GM21576 (cell line): Measurements from ENCODE around the gene GRB10.

ENCODE experiments used
- ATAC-seq: cut with Tn5 transposase; IDR thresholded peaks from one replicate; pipeline ENCODE4 v1.9.1; 2021; ENCODE audit warnings: mild to moderate bottlenecking, moderate library complexity; ENCODE audit not compliant: unreplicated experiment

Gene GRB10

GRCh38 chr7:50782375-50783208, at the start of gene GRB10:
GRB10 (minus strand) TSS chr7:50782896; CDS start chr7:50732322, 50,574 bp downstream.
- no peak for ATAC-seq

GRCh38 chr7:50828801-50829200, 46.1 kb upstream of the GRB10 start:
- no peak for ATAC-seq

DNA sequence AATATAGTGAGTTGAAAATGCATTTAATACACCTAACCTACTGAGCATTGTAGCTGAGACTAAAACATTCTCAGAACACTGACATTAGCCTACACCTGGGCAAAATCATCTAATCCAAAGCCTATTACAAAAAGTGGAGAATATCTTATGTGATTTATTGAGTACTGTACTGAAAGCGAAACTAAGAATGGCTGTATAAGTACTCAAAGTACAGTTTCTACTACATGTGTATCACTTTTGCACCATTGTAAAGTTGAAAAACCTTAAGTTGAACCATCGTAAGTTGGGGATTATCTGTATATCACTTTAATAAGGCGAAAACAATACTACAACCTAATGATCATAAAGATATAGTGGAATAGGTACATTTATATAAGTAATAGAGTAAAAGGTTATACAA, 45.4 kb upstream of the GRB10 start:
- ATAC-seq: no peak

- ATAC-seq: no peak
These were observed 44.6 kb upstream of the GRB10 start for GRCh38 chr7:50827281-50827680.

DNA sequence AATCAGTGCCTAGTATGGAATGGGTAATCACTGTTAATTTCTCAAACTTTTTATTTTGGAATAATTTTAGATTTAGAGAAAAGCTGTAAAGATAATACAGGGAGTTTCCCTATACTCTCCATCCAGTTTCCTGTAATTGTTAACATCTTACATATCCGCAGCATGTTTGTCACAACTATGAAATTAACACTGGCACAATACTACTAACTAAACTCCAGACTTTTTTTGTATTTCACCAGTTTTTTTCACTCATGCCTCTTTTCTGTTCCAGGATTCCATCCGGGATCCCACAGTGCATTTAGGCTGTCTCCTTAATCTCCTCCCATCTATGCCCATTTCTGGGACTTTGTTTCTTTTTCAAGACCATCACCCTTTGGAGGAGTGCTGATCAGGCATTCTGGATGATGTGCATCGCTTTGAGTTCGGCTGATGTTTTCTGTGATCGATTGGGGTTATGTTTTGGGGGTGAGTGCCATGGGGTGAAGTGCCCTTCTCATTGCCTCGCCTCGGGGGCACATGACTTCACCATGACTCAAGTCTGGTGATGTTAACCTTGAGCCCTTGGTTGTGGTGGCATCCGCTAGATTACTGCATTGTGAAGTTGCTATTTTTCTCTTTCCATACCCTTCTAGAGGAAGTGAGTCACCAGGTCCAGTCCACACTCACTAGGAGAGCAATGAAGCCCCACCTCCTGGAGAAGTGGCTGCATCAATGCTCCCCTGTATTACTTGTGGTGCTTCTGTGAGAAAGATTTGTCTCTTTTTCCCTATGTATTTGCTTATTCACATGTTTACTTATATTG, 43.9 kb upstream of the GRB10 start:
- ATAC-seq: no peak

- ATAC-seq: no peak
These were observed 42.8 kb upstream of the GRB10 start for GRCh38 chr7:50825465-50825864.

DNA sequence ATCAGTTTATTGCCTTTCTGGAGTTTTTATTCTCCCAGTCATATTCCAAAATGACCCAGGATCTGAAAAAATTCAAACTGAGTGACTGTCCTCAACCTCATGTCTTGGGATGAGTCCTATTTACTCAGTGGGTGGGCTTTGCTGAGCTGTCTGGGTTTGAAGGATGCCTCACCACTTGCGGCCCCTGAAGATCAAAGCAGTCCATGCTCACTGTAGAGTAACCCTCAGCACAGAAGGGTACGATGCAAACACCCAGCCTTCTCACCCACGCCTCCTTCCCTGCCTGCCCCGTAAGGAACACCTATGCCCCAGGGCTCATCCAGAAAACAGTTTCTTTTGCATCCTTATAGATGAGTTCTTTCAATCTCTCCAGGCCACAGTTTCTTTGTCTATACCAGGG, 42.2 kb upstream of the GRB10 start:
- ATAC-seq: no peak

DNA sequence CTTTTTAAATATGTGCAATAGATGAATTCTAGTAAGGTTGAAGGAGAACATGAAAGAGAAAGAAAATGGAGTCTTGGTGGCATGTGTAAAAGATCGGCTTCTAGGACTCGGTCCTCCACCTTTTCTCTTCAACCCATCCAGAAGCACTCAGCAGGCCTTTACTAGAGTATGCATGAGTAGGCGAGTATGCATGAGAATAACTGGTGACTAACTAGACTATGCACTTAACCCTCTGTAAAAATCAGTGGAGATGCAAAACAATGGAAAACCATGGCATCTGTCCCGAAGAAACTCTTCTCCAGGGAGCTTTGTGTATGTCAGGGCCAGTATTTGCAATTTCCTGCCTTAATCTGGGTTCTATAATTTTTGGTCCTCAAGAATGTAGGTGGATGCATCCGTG, 40.0 kb upstream of the GRB10 start:
- ATAC-seq: no peak

- ATAC-seq: no peak
These were observed 39.4 kb upstream of the GRB10 start for GRCh38 chr7:50822110-50822509.

GRCh38 chr7:50821457-50822008, 38.8 kb upstream of the GRB10 start:
- no peak for ATAC-seq

- ATAC-seq: no peak
These were observed 35.6 kb upstream of the GRB10 start for GRCh38 chr7:50818324-50818723.

DNA sequence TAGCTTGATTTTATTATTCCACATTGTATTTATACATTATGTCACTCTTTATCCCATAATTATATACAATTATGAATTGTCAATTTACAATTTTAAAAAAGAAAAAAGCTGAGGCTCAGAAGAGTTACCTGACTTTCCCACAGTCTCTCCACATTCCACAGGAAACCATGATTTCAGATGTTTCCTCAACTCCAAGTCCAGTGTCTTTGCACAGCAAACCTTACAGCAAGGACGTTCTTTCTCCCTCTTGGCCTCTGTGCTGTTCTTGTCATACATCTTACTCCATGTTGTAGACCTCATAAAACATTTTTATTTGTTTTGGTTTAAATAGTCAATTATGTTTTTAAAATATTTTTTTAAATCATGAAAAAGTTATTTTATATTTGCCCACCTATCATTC, 34.9 kb upstream of the GRB10 start:
- no peak for ATAC-seq

DNA sequence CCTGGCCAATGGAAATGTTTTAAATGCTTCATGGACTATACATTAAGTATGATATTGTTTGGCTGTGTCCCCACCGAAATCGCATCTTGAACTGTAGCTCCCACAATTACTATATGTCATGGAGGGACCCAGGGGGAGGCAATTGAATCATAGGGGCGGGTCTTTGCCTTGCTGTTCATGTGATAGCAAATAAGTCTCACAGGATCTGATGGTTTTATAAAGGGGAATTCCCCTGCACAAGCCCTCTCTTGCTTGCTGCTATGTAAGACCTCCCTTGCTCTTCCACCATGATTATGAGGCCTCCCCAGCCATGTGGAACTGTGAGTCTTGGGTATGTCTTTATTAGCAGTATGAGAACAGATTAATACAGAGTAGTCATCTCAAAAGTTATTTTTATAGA, 32.4 kb upstream of the GRB10 start:
- no peak for ATAC-seq

DNA sequence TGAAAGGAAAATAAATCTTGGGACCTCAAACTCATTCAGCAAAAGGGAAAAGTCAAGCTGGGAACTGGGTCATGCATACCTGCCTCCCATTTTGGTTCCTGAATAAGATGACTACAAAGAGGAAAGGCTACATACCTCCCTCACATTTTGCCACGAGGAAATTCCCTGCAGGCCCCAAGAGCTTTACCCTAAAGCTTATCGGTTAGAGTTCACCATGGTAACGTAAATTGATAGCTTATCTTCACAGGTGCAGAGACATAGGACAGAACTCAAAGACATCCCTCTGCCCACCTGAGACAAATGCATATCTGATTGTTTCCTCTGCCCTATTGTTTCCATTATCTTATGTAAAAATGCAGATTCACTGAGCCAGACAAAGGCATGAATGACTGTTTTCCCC, 31.5 kb upstream of the GRB10 start:
- ATAC-seq: no peak

DNA sequence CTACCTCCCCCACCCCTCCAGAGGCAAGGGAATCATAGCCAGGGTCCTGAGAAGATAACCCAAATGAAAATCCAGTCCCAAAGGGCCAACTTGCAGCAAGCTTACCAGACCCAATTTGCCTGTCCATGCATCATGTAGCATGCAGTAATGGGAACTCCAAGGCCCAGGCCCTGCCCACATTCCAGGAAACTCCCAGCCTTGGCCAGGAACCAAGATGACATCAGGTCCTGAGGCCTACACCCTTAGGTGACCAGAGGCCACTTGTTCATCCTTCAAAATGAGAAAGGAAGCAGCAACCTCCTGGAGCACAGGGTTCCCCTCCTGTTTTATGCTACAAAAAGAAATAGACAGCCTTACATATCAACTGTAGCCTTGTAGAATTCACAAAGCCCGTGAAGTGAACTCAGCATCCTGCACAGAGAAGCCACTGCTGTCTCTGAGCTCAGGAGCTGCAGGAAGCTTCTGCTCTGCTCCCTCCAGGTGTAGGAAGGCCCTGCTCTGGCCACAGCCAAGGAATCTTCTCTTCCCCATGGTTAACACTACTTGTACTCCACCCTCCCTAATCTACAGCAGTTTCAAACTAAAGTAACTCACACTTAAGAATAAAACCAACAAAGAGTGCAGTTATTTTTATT, 30.3 kb upstream of the GRB10 start:
- ATAC-seq: no peak

DNA sequence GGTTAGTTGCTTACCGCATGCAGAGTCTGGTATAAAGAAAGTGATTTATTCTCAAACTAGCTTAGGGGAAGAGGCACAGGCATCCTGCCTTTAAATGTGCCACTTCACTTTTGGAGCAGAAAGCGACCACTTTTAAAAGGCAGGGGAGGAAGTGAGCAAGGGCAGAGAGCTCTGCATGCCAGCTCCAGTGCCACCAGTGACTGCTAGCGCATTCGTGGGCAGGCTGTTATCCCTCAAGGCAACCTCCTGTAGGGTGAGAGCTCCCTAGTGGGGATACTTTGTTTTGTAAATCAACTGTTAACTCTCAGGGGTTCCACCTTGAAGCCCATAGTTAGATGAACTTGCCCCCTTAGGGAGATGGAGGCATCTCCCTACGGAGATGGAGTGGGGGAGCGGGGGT, 29.4 kb upstream of the GRB10 start:
- ATAC-seq: no peak

DNA sequence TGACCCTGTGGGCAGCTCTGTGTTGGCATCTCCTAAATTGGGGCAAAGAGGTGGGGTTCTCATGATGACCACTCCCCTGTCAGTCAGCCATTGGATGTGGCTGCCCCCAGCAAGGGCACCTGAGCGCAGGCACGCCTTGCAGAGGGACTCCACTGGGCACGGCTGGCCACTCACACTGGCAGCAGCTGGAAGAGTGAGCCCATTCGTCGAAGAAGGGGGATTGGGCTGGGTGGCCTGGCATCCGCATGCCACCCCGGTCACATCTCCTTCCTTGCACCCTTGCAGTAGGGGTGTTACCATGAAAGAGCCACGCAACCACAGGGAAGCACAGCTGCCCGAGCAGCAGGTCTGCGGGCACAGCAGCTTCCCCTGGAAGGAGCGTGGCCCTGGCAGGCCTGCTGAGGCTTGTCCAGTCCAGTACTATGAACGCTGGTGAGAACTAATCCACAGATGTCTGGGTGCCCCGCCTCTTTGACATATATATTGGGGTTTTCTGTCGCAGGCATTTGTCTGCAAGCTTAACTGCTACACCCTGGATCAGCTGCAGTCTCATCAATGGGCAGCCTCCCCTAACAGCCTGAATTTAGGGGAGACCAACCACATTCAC, 25.7 kb upstream of the GRB10 start:
- ATAC-seq: no peak

DNA sequence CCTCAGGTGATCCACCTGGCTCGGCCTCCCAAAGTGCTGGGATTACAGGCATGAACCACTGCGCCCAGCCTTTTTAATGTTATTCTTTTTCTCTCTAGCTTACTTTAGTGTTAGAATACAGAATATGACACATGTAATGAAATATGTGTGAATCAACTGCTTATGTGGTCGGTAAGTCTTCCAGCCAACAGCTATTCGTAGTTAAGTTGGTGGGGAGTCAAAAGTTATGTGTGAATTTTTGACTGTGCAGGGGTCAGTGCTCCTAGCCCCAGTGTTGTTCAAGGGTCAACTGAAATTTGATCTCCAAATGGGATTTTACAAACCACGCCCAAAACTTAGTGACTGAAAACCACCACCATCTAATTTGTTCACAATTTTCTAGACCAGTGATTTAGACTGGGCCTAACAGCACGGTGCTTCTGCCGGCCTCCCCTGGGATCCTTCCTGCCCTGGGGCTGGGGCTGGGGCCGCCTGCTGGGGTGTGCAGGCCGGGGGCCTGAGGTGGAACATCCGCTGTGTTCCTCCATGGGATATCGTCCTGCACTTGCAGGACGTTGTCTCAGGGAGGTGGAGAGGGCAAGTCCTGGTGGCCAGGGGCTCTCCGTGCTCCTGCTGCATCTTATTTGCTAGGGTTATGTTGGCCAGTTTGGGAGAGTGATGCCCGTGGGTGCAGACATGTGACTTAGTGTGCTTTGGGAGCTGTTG, 24.5 kb upstream of the GRB10 start:
- ATAC-seq: no peak

DNA sequence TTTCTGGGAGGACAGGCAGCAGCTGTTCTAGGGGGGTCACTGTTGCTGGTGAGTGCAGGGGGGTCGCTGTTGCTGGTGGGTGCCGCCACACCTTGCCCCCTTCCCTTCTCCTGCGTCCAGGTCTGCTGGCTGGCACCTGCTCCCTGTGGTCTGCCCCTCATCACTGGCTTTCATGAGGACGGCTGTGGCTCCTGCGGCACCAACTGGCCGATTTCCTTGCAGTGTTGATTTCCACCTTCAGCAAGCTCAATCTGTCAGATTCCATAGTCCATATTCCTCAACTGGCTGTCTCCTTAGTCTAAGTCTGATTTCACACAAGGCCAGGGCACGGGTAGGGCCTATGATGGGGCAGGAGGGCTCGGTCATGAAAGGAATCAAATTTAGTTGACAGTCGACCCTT, 23.4 kb upstream of the GRB10 start:
- ATAC-seq: no peak

GRCh38 chr7:50805447-50806125, 22.9 kb upstream of the GRB10 start:
- ATAC-seq: no peak
